Neural cell (in vitro differentiated cells): ENCODE measurements around the gene TBC1D14.

ENCODE experiments used
- EZH2 ChIP-seq: fragments of 200-600, 300-800 bp; shearing (Covaris generic), sonication (generic); IDR thresholded peaks from 2 replicates; pipeline ENCODE4 v1.6.1; 2014; ENCODE audit warnings: antibody characterized with exemption, low read length, borderline replicate concordance, mild to moderate bottlenecking; ENCODE audit not compliant: insufficient read depth, poor library complexity, severe bottlenecking
- POLR2AphosphoS5 ChIP-seq: IDR thresholded peaks from 2 replicates; pipeline ENCODE4 v1.6.1; 2012
- RAD21 ChIP-seq: fragments of 450-650 bp; conservative IDR thresholded peaks from 2 replicates; pipeline ENCODE4 v1.6.1; 2014; ENCODE audit warnings: antibody characterized with exemption, mild to moderate bottlenecking, moderate library complexity
- REST ChIP-seq: IDR thresholded peaks from 2 replicates; pipeline ENCODE4 v1.6.1; 2012; ENCODE audit warnings: borderline replicate concordance
- TF ChIP-seq, protein P1 (sequence below): fragments of 450-650 bp; IDR thresholded peaks from 2 replicates; pipeline ENCODE4 v1.5.1; 2014; ENCODE audit warnings: antibody characterized with exemption, mild to moderate bottlenecking, moderate library complexity; ENCODE audit not compliant: poor library complexity, severe bottlenecking

- TF ChIP-seq, protein P1, sequence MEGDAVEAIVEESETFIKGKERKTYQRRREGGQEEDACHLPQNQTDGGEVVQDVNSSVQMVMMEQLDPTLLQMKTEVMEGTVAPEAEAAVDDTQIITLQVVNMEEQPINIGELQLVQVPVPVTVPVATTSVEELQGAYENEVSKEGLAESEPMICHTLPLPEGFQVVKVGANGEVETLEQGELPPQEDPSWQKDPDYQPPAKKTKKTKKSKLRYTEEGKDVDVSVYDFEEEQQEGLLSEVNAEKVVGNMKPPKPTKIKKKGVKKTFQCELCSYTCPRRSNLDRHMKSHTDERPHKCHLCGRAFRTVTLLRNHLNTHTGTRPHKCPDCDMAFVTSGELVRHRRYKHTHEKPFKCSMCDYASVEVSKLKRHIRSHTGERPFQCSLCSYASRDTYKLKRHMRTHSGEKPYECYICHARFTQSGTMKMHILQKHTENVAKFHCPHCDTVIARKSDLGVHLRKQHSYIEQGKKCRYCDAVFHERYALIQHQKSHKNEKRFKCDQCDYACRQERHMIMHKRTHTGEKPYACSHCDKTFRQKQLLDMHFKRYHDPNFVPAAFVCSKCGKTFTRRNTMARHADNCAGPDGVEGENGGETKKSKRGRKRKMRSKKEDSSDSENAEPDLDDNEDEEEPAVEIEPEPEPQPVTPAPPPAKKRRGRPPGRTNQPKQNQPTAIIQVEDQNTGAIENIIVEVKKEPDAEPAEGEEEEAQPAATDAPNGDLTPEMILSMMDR = no peak
- TF ChIP-seq POLR2AphosphoS5 (no peak), EZH2 (no peak), REST (no peak), RAD21 (no peak)
Measured at GRCh38 chr4:6916069-6916586, 6.5 kb downstream of the TBC1D14 start.
